ENCODE results near the gene OLFML1. TPM values are rescaled to one million over a fixed set of nuclear protein-coding genes. Genes with fewer than 3 reads are reported as not detected.

OLFML1 gene
- total and polyA plus RNA-seq, 7 donors, result 0.81 to 7.2 (median 1.2) TPM

GRCh38 chr11:7522546-7522945, 37.2 kb downstream of the OLFML1 start:
- H3K9me3 ChIP-seq, result no peaks in the 10 kb centered on the region
- WGBS, 3 donors, result 87 to 92% (median 88%) methylated on average over 4 of the region's 4 CpGs
- no peak overlapping the region for H3K4me3 ChIP-seq
- H3K27ac ChIP-seq, result peak overlapping the region; percentile 55
- no peak for ATAC-seq
- H3K4me1 ChIP-seq, result peaks cover 36% of the 10 kb centered on the region
- no peaks in the 10 kb centered on the region for H3K27me3 ChIP-seq (ENCODE audit: insufficient read depth in 3 of 3, low read length in 2 of 3)
- intact Hi-C loops (cut with DNase I), result no loop called here
- no peaks in the 10 kb centered on the region for H3K36me3 ChIP-seq (ENCODE audit: insufficient read depth in 1 of 2, low read depth in 1 of 2)
- no peak for DNase-seq
- TF ChIP-seq CTCF (IDR thresholded peaks at IDR 0.05), result no peak

- H3K9me3 ChIP-seq, result no peaks in the 10 kb centered on the region
- ATAC-seq (peak; percentile 70 to 78 (median 78)), DNase-seq (no peak)
- H3K36me3 ChIP-seq (ENCODE audit: insufficient read depth in 1 of 2, low read depth in 1 of 2), result no peaks in the 10 kb centered on the region
- intact Hi-C loops (cut with DNase I), result no loop called here
- peak overlapping the region; percentile 44 for H3K27ac ChIP-seq
- no peaks in the 10 kb centered on the region for H3K27me3 ChIP-seq (ENCODE audit: insufficient read depth in 3 of 3, low read length in 2 of 3)
- WGBS, 3 donors, result 40 to 58% (median 47%) methylated on average over 6 of the region's 6 CpGs
- TF ChIP-seq CTCF (IDR thresholded peaks at IDR 0.05), result no peak
- no peak overlapping the region for H3K4me3 ChIP-seq
- H3K4me1 ChIP-seq, result peaks cover 41% of the 10 kb centered on the region
Observed at GRCh38 chr11:7523416-7524210, 38.3 kb downstream of the OLFML1 start.

- DNase-seq, result no peak
Observed at GRCh38 chr11:7524462-7525235, 39.3 kb downstream of the OLFML1 start.

GRCh38 chr11:7525424-7525823, 40.1 kb downstream of the OLFML1 start:
- no peak for TF ChIP-seq CTCF (IDR thresholded peaks at IDR 0.05)
- ATAC-seq, result no peak
- Histone ChIP-seq H3K4me1 (peaks cover 54% of the 10 kb centered on the region), H3K9me3 (no peaks in the 10 kb centered on the region), H3K27ac (no peak overlapping the region), H3K36me3 (ENCODE audit: insufficient read depth in 1 of 2, low read depth in 1 of 2) (no peaks in the 10 kb centered on the region), H3K27me3 (ENCODE audit: insufficient read depth in 3 of 3, low read length in 2 of 3) (no peaks in the 10 kb centered on the region), H3K4me3 (no peak overlapping the region)
- intact Hi-C loops (cut with DNase I), result no loop called here
- DNase-seq, result no peak
- WGBS, 3 donors, result 96 to 97% (median 97%) methylated on average over 4 of the region's 4 CpGs

More at GRCh38 chr11:7524462-7525235, 39.3 kb downstream of the OLFML1 start:
- WGBS, 3 donors, result 71 to 84% (median 76%) methylated on average over 6 of the region's 6 CpGs
- H3K9me3 ChIP-seq, result no peaks in the 10 kb centered on the region
- intact Hi-C loops (cut with DNase I), result no loop called here
- peak overlapping the region; percentile 41 for H3K27ac ChIP-seq
- no peaks in the 10 kb centered on the region for H3K36me3 ChIP-seq (ENCODE audit: insufficient read depth in 1 of 2, low read depth in 1 of 2)
- no peaks in the 10 kb centered on the region for H3K27me3 ChIP-seq (ENCODE audit: insufficient read depth in 3 of 3, low read length in 2 of 3)
- TF ChIP-seq CTCF (IDR thresholded peaks at IDR 0.05), result no peak
- no peak for ATAC-seq
- H3K4me1 ChIP-seq, result peaks cover 46% of the 10 kb centered on the region
- peak overlapping the region; percentile 4 for H3K4me3 ChIP-seq

All from psoas muscle (tissue), 8 donors.